GM23338 (cell line): ENCODE results near the gene ZFPL1. TPM values are rescaled to one million over a fixed set of nuclear protein-coding genes. Genes with fewer than 3 reads are reported as not detected.

ENCODE experiments used
- ATAC-seq: fragments of 200-7000 bp; cut with Tn5 transposase; 3 replicates; pipeline ENCODE4 v1.9.1; 2020
- DNase-seq: peaks from one replicate; pipeline ENCODE4 v3.0.0-alpha.2; 2015; ENCODE audit warnings: low spot score
- H2AFZ ChIP-seq: fragments of 200-600 bp; sonication (generic); 2 replicates; pipeline ENCODE4 v1.8.0; 2016; ENCODE audit warnings: antibody characterized with exemption, mild to moderate bottlenecking, moderate library complexity
- H3F3A ChIP-seq: fragments of 200-600 bp; sonication (generic); replicated peaks from 2 replicates; pipeline ENCODE4 v1.8.0; 2017; ENCODE audit warnings: antibody characterized with exemption, mixed run types, low read depth
- H3K27ac ChIP-seq: fragments of 200-600 bp; sonication (generic); 2 replicates; pipeline ENCODE4 v1.6.1; 2016; ENCODE audit warnings: low read depth
- H3K27me3 ChIP-seq: fragments of 200-600 bp; sonication (generic); 2 replicates; pipeline ENCODE4 v1.8.0; 2016; ENCODE audit warnings: mild to moderate bottlenecking, mixed run types, moderate library complexity; ENCODE audit not compliant: insufficient read depth
- H3K36me3 ChIP-seq: fragments of 200-600 bp; sonication (generic); 2 replicates; pipeline ENCODE4 v1.8.0; 2016; ENCODE audit warnings: mild to moderate bottlenecking; ENCODE audit not compliant: insufficient read depth
- H3K4me1 ChIP-seq: fragments of 200-600 bp; sonication (generic); 2 replicates; pipeline ENCODE4 v1.8.0; 2016; ENCODE audit warnings: mild to moderate bottlenecking, moderate library complexity; ENCODE audit not compliant: insufficient read depth
- H3K4me2 ChIP-seq: fragments of 200-600 bp; sonication (generic); 2 replicates; pipeline ENCODE4 v1.7.1; 2017; ENCODE audit warnings: mixed run types
- H3K4me3 ChIP-seq: fragments of 200-600 bp; sonication (generic); 2 replicates; pipeline ENCODE4 v1.6.1; 2016; ENCODE audit warnings: mixed run types
- H3K79me2 ChIP-seq: fragments of 200-600 bp; sonication (generic); replicated peaks from 2 replicates; pipeline ENCODE4 v1.8.0; 2017; ENCODE audit warnings: mild to moderate bottlenecking; ENCODE audit not compliant: insufficient read depth
- H3K9me2 ChIP-seq: fragments of 200-600 bp; sonication (generic); 2 replicates; pipeline ENCODE4 v1.8.0; 2017; ENCODE audit not compliant: insufficient read depth
- H4K20me1 ChIP-seq: fragments of 200-600 bp; sonication (generic); replicated peaks from 2 replicates; pipeline ENCODE4 v1.8.0; 2017; ENCODE audit warnings: mild to moderate bottlenecking; ENCODE audit not compliant: insufficient read depth
- H3K27ac Mint-ChIP-seq: 2 replicates; pipeline ENCODE4 v1.8.0; 2020; ENCODE audit warnings: inconsistent platforms, mild to moderate bottlenecking, moderate library complexity, mixed read lengths
- H3K27me3 Mint-ChIP-seq: 3 replicates; pipeline ENCODE4 v1.8.0; 2022; ENCODE audit warnings: low read depth, mild to moderate bottlenecking, moderate library complexity, mixed read lengths, inconsistent platforms; ENCODE audit not compliant: insufficient read depth, poor library complexity
- H3K36me3 Mint-ChIP-seq: 3 replicates; pipeline ENCODE4 v1.8.0; 2021; ENCODE audit warnings: low read depth, mild to moderate bottlenecking, inconsistent platforms, moderate library complexity, mixed read lengths
- H3K4me1 Mint-ChIP-seq: 3 replicates; pipeline ENCODE4 v1.8.0; 2020; ENCODE audit warnings: mild to moderate bottlenecking, inconsistent platforms, mixed read lengths
- H3K4me3 Mint-ChIP-seq: 3 replicates; pipeline ENCODE4 v1.8.0; 2021; ENCODE audit warnings: moderate library complexity, mild to moderate bottlenecking, inconsistent platforms, mixed read lengths
- H3K9me3 Mint-ChIP-seq: 3 replicates; pipeline ENCODE4 v1.8.0; 2020; ENCODE audit warnings: moderate library complexity, mild to moderate bottlenecking, inconsistent platforms, mixed read lengths
- CREB1 ChIP-seq: fragments of 250-450 bp; sonication (Bioruptor Pico); IDR thresholded peaks from 2 replicates; pipeline ENCODE4 v1.5.0; 2020; ENCODE audit warnings: low read depth, mild to moderate bottlenecking, moderate library complexity
- CTCF ChIP-seq, 2 experiments: fragments of 200-600 bp in 1 of 2; sonication (generic) in 1 of 2; conservative IDR thresholded peaks; 2 replicates each; pipeline versions ENCODE4 v1.5.1 to v1.6.1; 2016 to 2017; ENCODE audit warnings: antibody characterized with exemption in 2 of 2, low read depth in 2 of 2, mild to moderate bottlenecking in 2 of 2, moderate library complexity in 1 of 2
- ETS1 ChIP-seq: IDR thresholded peaks from 2 replicates; pipeline ENCODE4 v1.6.1; 2016; ENCODE audit warnings: antibody characterized with exemption
- EZH2 ChIP-seq: fragments of 200-600 bp; sonication (generic); IDR thresholded peaks from one replicate; pipeline ENCODE4 v1.8.0; 2017; ENCODE audit warnings: antibody characterized with exemption, mild to moderate bottlenecking, low read depth; ENCODE audit not compliant: unreplicated experiment
- EZH2phosphoT487 ChIP-seq: fragments of 200-600 bp; sonication (generic); IDR thresholded peaks from one replicate; pipeline ENCODE4 v1.8.1; 2018; ENCODE audit warnings: antibody characterized with exemption; ENCODE audit not compliant: unreplicated experiment
- JUNB ChIP-seq: IDR thresholded peaks from one replicate; pipeline ENCODE4 v1.6.1; 2016; ENCODE audit warnings: antibody characterized with exemption; ENCODE audit not compliant: unreplicated experiment
- NANOG ChIP-seq: IDR thresholded peaks from 2 replicates; pipeline ENCODE4 v1.6.1; 2016; ENCODE audit warnings: antibody characterized with exemption, borderline replicate concordance
- POLR2AphosphoS5 ChIP-seq: IDR thresholded peaks from 2 replicates; pipeline ENCODE4 v1.6.1; 2016; ENCODE audit warnings: antibody characterized with exemption, low read depth
- REST ChIP-seq: IDR thresholded peaks from one replicate; pipeline ENCODE4 v1.6.1; 2018; ENCODE audit warnings: antibody characterized with exemption; ENCODE audit not compliant: unreplicated experiment
- STAT1 ChIP-seq: IDR thresholded peaks from one replicate; pipeline ENCODE4 v1.6.1; 2016; ENCODE audit warnings: antibody characterized with exemption; ENCODE audit not compliant: unreplicated experiment
- ZNF114 ChIP-seq: fragments of 250-450 bp; sonication (Bioruptor Pico); IDR thresholded peaks from 2 replicates; pipeline ENCODE4 v1.5.0; 2020; ENCODE audit warnings: mild to moderate bottlenecking, moderate library complexity
- ZNF331 ChIP-seq: fragments of 250-450 bp; sonication (Bioruptor Pico); IDR thresholded peaks from 2 replicates; pipeline ENCODE4 v1.5.0; 2020; ENCODE audit warnings: low read depth, mild to moderate bottlenecking, moderate library complexity
- ZNF462 ChIP-seq: fragments of 250-450 bp; sonication (Bioruptor Pico); IDR thresholded peaks from 2 replicates; pipeline ENCODE4 v1.5.0; 2020; ENCODE audit warnings: mild to moderate bottlenecking, moderate library complexity
- polyA plus RNA-seq: library from polyadenylated mRNA; unstranded; fragments of >200 nt; fragmentation: Nextera tagmentation; extraction: Ambion mirVana; gene quantifications from 2 replicates; pipeline ENCODE4 v1.2.1, GENCODE V29; 2016
- total RNA-seq: library from RNA; depleted of rRNA; stranded (reverse); fragments of >200 nt; shearing (Covaris generic); gene quantifications from 2 replicates; pipeline ENCODE4 v1.2.3, GENCODE V29; 2014

ZFPL1 gene
- total and polyA plus RNA-seq, 2 experiments from 2014 or later: 26.3 to 26.8 TPM

GRCh38 chr11:65053827-65054508 is 30.1 kb upstream of the ZFPL1 start:
- no peak for TF ChIP-seq ETS1
- no peak for TF ChIP-seq ZNF331 (CRISPR knock-in tag)
- no peak for TF ChIP-seq POLR2AphosphoS5
- TF ChIP-seq REST: no peak
- TF ChIP-seq ZNF462 (CRISPR knock-in tag): no peak
- no peak for TF ChIP-seq CTCF (conservative IDR thresholded peaks at IDR 0.05; ENCODE audit: low read depth in 2 of 2)
- TF ChIP-seq STAT1: no peak
- no peak for TF ChIP-seq EZH2phosphoT487
- no peak for TF ChIP-seq EZH2
- no peak for TF ChIP-seq JUNB
- no peak for TF ChIP-seq CREB1
- no peak for TF ChIP-seq ZNF114 (CRISPR knock-in tag)
- no peak for TF ChIP-seq NANOG
- Histone ChIP-seq H3K4me3 (no peak overlapping the region), H3K9me2 (no peaks in the 10 kb centered on the region), H3K4me2 (no peak overlapping the region), H3F3A (no peaks in the 10 kb centered on the region), H3K79me2 (no peaks in the 10 kb centered on the region), H3K36me3 (no peaks in the 10 kb centered on the region), H4K20me1 (no peaks in the 10 kb centered on the region), H3K27me3 (no peaks in the 10 kb centered on the region), H3K4me1 (no peaks in the 10 kb centered on the region), H3K27ac (no peak overlapping the region), H2AFZ (no peak overlapping the region)
- DNase-seq (no peak), ATAC-seq (no peak)
- Mint-ChIP-seq H3K4me1 (no peaks in the 10 kb centered on the region), H3K9me3 (no peaks in the 10 kb centered on the region), H3K27me3 (peaks cover 7% of the 10 kb centered on the region), H3K36me3 (no peaks in the 10 kb centered on the region), H3K27ac (no peak overlapping the region), H3K4me3 (no peak overlapping the region)
